ENCODE data around the gene STRN3.

Gene STRN3

GRCh38 chr14:30869551-30870155 is 156.5 kb downstream of the STRN3 start:
- no peak for DNase-seq

DNA sequence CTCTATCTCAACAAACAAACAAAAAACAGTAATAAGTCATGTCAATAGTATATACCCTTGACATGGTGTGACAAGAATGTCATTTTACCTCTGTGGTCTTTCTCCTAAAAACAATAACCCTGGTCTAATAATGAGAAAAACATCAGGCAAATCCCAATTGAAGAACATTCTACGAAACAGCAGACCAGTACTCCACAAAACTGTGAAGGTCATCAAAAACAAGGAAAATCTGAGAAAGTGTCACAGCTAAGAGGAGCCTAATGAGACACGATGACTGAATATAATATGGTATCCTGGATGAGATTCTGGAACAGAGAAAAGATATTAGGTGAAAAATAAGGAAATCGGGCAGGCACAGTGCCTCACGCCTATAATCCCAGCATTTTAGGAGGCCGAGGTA is 157.4 kb downstream of the STRN3 start:
- no peak for DNase-seq

- no peak for DNase-seq
These were observed 161.2 kb downstream of the STRN3 start for GRCh38 chr14:30864934-30865333.

- no peak for DNase-seq
These were observed 165.0 kb downstream of the STRN3 start for GRCh38 chr14:30861200-30861599.

DNA sequence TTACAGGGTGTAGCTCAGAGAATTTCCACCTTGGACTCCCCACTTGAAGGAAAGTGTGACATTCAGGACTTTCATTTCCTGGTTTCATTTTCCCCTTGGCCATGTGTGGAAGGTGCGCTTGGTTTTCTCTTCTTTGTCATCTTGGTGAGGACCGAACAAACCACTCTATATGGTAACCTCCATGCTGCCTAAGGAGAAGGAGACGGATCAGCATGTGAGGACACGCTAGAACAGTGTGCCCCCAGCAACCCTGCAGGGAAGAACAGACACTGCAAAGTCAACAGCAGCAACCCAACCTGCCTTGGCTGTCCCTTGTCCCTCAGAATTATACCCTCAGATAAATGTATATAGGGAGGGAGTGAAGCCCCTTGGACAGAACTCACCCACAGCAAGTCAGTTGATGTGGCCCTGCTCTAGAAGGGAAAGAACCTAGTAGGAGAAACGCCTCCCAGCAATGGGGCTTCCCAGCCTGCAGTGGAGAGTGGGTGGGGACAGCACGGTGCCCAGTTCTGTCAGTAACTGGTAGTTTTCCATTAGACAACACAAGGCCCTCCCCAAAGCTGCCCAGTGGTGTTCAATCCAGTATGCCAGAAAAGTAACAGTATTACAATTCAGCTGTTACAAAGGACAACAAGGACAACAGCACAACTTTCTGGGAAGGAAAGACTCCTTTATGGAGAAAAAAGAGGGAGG is 170.7 kb downstream of the STRN3 start:
- DNase-seq: no peak

- no peak for DNase-seq
These were observed 171.7 kb downstream of the STRN3 start for GRCh38 chr14:30854492-30854891.

GRCh38 chr14:30853946-30854345 is 172.2 kb downstream of the STRN3 start:
- no peak for DNase-seq

GRCh38 chr14:30849983-30850382 is 176.2 kb downstream of the STRN3 start:
- no peak for DNase-seq

GRCh38 chr14:30849354-30849753 is 176.8 kb downstream of the STRN3 start:
- DNase-seq: no peak

- no peak for DNase-seq
These were observed 177.5 kb downstream of the STRN3 start for GRCh38 chr14:30848449-30849240.

All from NCI-H1092 treated with DMSO at 0.1 percent for 48 hours (cell line).